Thyroid gland (tissue), 4 donors: Measurements from ENCODE around the gene SLCO4A1. TPM values are rescaled to one million over a fixed set of nuclear protein-coding genes. Genes with fewer than 3 reads are reported as not detected.

Experiments
- DNase-seq, 2 donors: peaks; one replicate each; pipeline ENCODE4 v3.0.0-alpha.2; 2019
- H3K27ac ChIP-seq, 3 donors: fragments of 200-600 bp; sonication (generic); 1 replicate in 2 of 3; 2 replicates in 1 of 3; pipeline ENCODE4 v1.5.1; 2016 to 2019; ENCODE audit warnings: mild to moderate bottlenecking in 1 of 3, moderate library complexity in 1 of 3
- H3K27me3 ChIP-seq: fragments of 200-600 bp; sonication (generic); one replicate; pipeline ENCODE4 v1.5.1; 2019
- H3K36me3 ChIP-seq, 2 donors: fragments of 200-600 bp; sonication (generic); one replicate each; pipeline ENCODE4 v1.5.1; 2016 to 2019
- H3K4me1 ChIP-seq, 2 donors: fragments of 200-600 bp; sonication (generic); one replicate each; pipeline ENCODE4 v1.5.1; 2017 to 2019
- H3K4me3 ChIP-seq, 3 donors: fragments of 200-600 bp; sonication (generic); replicated peaks in 1 of 3; 1 replicate in 2 of 3; 2 replicates in 1 of 3; pipeline ENCODE4 v1.5.1; 2016; ENCODE audit warnings: mild to moderate bottlenecking in 1 of 3
- H3K9me3 ChIP-seq: fragments of 200-600 bp; sonication (generic); one replicate; pipeline ENCODE4 v1.5.1; 2017
- CTCF ChIP-seq, 6 experiments: fragments of 200-600 bp in 3 of 6; fragments of 450-650 bp in 3 of 6; sonication (generic) in 3 of 6; IDR thresholded peaks; one replicate each; pipeline ENCODE4 v1.5.1; 2016 to 2019; ENCODE audit warnings: antibody characterized with exemption in 6 of 6, mild to moderate bottlenecking in 2 of 6, inconsistent platforms in 1 of 6, moderate library complexity in 1 of 6
- POLR2A ChIP-seq, 2 donors: fragments of 450-650 bp; IDR thresholded peaks; one replicate each; pipeline ENCODE4 v1.6.1; 2017; ENCODE audit warnings: antibody characterized with exemption in 2 of 2, mild to moderate bottlenecking in 2 of 2, moderate library complexity in 1 of 2
- WGBS, 2 donors: methylation state at CpG; one replicate each; pipeline ENCODE4 v1.1.5; 2017; 5-methylcytosine and 5-hydroxymethylcytosine counted together
- intact Hi-C: fragments of 100-400 bp; cut with DNase I; formaldehyde crosslinking; loops from one replicate; pipeline ENCODE4 v1.15.1; 2023
- total RNA-seq, 4 donors: library from RNA; depleted of rRNA; stranded (reverse); fragments of >200 nt; gene quantifications; one replicate each; pipeline ENCODE4 v1.2.3, GENCODE V29; 2016

Gene SLCO4A1
- total RNA-seq, 4 donors from 2014 or later = 5.3 to 18.3 (median 6.7) TPM

- intact Hi-C loops = no loop called here
- H3K4me3 ChIP-seq = no peak overlapping the region
- H3K4me1 ChIP-seq = peaks cover 0 to 3% of the 10 kb centered on the region in 2 donors
- H3K9me3 ChIP-seq = no peaks in the 10 kb centered on the region
- peaks cover 17% of the 10 kb centered on the region for H3K27me3 ChIP-seq
- H3K27ac ChIP-seq = no peak overlapping the region
- no peaks in the 10 kb centered on the region for H3K36me3 ChIP-seq
- 79 to 90% methylated on average over 6 to 28 of the region's 30 CpGs for WGBS, 2 donors
- no peak for TF ChIP-seq POLR2A (IDR thresholded peaks at IDR 0.05)
- TF ChIP-seq CTCF (IDR thresholded peaks at IDR 0.05) = no peak
- no peak for DNase-seq
Observed at GRCh38 chr20:62709537-62709905, 67.2 kb downstream of the SLCO4A1 start.

- no peak for DNase-seq
- 77 to 80% methylated on average over 20 of the region's 20 CpGs for WGBS, 2 donors
- intact Hi-C loops = no loop called here
- no peak overlapping the region for H3K4me3 ChIP-seq
- TF ChIP-seq CTCF (IDR thresholded peaks at IDR 0.05) (no peak), POLR2A (IDR thresholded peaks at IDR 0.05) (no peak)
- no peaks in the 10 kb centered on the region for H3K36me3 ChIP-seq
- no peaks in the 10 kb centered on the region for H3K4me1 ChIP-seq
- H3K27me3 ChIP-seq = peaks cover 17% of the 10 kb centered on the region
- H3K27ac ChIP-seq = no peak overlapping the region
- H3K9me3 ChIP-seq = no peaks in the 10 kb centered on the region
Observed at GRCh38 chr20:62710221-62710885, 68.0 kb downstream of the SLCO4A1 start.

- Histone ChIP-seq H3K4me1 (no peaks in the 10 kb centered on the region), H3K4me3 (no peak overlapping the region), H3K27me3 (peaks cover 17% of the 10 kb centered on the region), H3K27ac (no peak overlapping the region), H3K9me3 (no peaks in the 10 kb centered on the region), H3K36me3 (no peaks in the 10 kb centered on the region)
- TF ChIP-seq CTCF (IDR thresholded peaks at IDR 0.05) (no peak), POLR2A (IDR thresholded peaks at IDR 0.05) (no peak)
- WGBS, 2 donors = 49 to 55% methylated on average over 11 to 18 of the region's 23 CpGs
- DNase-seq = no peak
- intact Hi-C loops = no loop called here
Observed at GRCh38 chr20:62710886-62711702, 68.8 kb downstream of the SLCO4A1 start.

- TF ChIP-seq POLR2A (IDR thresholded peaks at IDR 0.05) = no peak
- TF ChIP-seq CTCF (IDR thresholded peaks at IDR 0.05) = no peak
- DNase-seq = no peak
- Histone ChIP-seq H3K36me3 (no peaks in the 10 kb centered on the region), H3K27me3 (peaks cover 17% of the 10 kb centered on the region), H3K4me1 (no peaks in the 10 kb centered on the region), H3K4me3 (no peak overlapping the region), H3K9me3 (no peaks in the 10 kb centered on the region), H3K27ac (no peak overlapping the region)
- 60 to 61% methylated on average over 6 to 23 of the region's 23 CpGs for WGBS, 2 donors
- intact Hi-C loops = no loop called here
Observed at GRCh38 chr20:62711703-62712101, 69.4 kb downstream of the SLCO4A1 start.

GRCh38 chr20:62712606-62713005 lies 70.3 kb downstream of the SLCO4A1 start:
- no peak for TF ChIP-seq CTCF (IDR thresholded peaks at IDR 0.05)
- TF ChIP-seq POLR2A (IDR thresholded peaks at IDR 0.05) = no peak
- 93 to 100% methylated on average over 1 to 7 of the region's 8 CpGs for WGBS, 2 donors
- H3K36me3 ChIP-seq = no peaks in the 10 kb centered on the region
- no peaks in the 10 kb centered on the region for H3K4me1 ChIP-seq
- H3K27ac ChIP-seq = no peak overlapping the region
- intact Hi-C loops = no loop called here
- H3K4me3 ChIP-seq = no peak overlapping the region
- no peak for DNase-seq
- H3K27me3 ChIP-seq = peaks cover 17% of the 10 kb centered on the region
- H3K9me3 ChIP-seq = no peaks in the 10 kb centered on the region
